Kidney epithelial cell (primary cell): ENCODE data around the gene OPRD1. TPM values are rescaled to one million over a fixed set of nuclear protein-coding genes. Genes with fewer than 3 reads are reported as not detected.

ENCODE experiments used
- DNase-seq: peaks from one replicate; pipeline ENCODE4 v3.0.0-alpha.2; 2010; ENCODE audit warnings: low read depth
- H3K27me3 ChIP-seq: 2 replicates; pipeline ENCODE4 v1.6.0; 2011; ENCODE audit warnings: low read length; ENCODE audit not compliant: control insufficient read depth, insufficient read depth
- H3K36me3 ChIP-seq: 2 replicates; pipeline ENCODE4 v1.5.1; 2011; ENCODE audit warnings: low read length; ENCODE audit not compliant: control insufficient read depth, insufficient read depth
- H3K4me3 ChIP-seq: 2 replicates; pipeline ENCODE4 v1.5.1; 2011; ENCODE audit warnings: low read depth, mild to moderate bottlenecking, control low read depth, low read length
- total RNA-seq: library from RNA; depleted of rRNA; stranded (reverse); fragments of >200 nt; gene quantifications from 2 replicates; pipeline ENCODE4 v1.2.3, GENCODE V29; 2015
- TF ChIP-seq, protein P1 (sequence below): IDR thresholded peaks from 2 replicates; pipeline ENCODE4 v1.5.1; 2011; ENCODE audit warnings: mild to moderate bottlenecking, moderate library complexity, low read length, control low read depth, inconsistent platforms; ENCODE audit not compliant: insufficient read depth, poor library complexity, severe bottlenecking

The OPRD1 gene
- total RNA-seq, 1 donor from 2014 or later: 0.21 TPM

- H3K36me3 ChIP-seq: no peaks in the 10 kb centered on the region
- DNase-seq: no peak
Measured at GRCh38 chr1:28896609-28896986, 84.6 kb downstream of the OPRD1 start.

DNA sequence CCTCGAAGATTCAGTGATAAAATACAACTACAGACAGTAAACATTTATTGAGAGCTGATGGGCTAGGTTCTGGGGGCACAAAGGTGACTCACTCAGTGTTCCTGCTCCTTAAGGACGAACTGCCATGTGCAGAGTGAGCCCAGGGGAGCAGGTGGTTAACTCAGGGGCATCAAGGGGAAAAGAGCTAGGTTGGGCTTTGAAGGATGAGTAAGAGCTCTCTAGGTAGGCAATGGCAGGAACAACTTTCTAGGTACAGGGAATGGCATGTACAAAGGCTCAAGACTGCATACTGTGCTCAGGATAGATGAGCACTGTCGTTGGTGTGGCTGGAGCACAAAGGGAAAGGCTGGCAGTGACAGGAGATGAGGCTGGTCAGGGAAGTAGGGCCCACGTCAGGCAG is 85.8 kb downstream of the OPRD1 start:
- no peak for DNase-seq
- Histone ChIP-seq H3K4me3 (no peak overlapping the region), H3K36me3 (no peaks in the 10 kb centered on the region), H3K27me3 (no peaks in the 10 kb centered on the region)
- TF ChIP-seq, protein P1, sequence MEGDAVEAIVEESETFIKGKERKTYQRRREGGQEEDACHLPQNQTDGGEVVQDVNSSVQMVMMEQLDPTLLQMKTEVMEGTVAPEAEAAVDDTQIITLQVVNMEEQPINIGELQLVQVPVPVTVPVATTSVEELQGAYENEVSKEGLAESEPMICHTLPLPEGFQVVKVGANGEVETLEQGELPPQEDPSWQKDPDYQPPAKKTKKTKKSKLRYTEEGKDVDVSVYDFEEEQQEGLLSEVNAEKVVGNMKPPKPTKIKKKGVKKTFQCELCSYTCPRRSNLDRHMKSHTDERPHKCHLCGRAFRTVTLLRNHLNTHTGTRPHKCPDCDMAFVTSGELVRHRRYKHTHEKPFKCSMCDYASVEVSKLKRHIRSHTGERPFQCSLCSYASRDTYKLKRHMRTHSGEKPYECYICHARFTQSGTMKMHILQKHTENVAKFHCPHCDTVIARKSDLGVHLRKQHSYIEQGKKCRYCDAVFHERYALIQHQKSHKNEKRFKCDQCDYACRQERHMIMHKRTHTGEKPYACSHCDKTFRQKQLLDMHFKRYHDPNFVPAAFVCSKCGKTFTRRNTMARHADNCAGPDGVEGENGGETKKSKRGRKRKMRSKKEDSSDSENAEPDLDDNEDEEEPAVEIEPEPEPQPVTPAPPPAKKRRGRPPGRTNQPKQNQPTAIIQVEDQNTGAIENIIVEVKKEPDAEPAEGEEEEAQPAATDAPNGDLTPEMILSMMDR: no peak

More at GRCh38 chr1:28896609-28896986, 84.6 kb downstream of the OPRD1 start:
- Histone ChIP-seq H3K27me3 (no peaks in the 10 kb centered on the region), H3K4me3 (no peak overlapping the region)
- TF ChIP-seq, protein P1: no peak

DNA sequence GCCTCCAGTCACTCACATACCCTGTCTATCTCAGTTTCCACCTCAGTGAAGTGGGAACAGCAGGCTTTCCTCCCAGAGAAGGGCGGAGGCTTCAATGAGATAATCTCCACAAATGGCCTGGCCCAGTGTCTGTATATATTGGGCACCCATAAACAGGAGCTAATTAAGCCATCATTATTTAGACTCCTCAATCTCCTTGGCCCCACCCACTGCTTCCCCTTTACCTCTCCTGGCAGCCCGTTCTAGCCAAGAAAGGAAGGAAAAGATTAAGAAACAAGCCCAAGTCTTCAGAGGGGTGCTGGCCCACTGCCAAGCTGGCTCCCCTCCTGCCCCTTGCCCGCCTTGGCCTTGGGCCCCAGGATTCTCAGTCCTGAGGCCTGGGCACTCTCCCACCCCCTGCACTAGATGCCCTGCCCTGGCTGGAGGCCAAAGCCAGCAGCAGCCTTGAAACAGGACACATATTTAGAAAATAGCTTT is 86.5 kb downstream of the OPRD1 start:
- TF ChIP-seq, protein P1: no peak
- Histone ChIP-seq H3K36me3 (no peaks in the 10 kb centered on the region), H3K27me3 (no peaks in the 10 kb centered on the region), H3K4me3 (no peak overlapping the region)
- DNase-seq: no peak

GRCh38 chr1:28899267-28899666 is 87.3 kb downstream of the OPRD1 start:
- no peak for DNase-seq
- Histone ChIP-seq H3K27me3 (no peaks in the 10 kb centered on the region), H3K4me3 (no peak overlapping the region), H3K36me3 (no peaks in the 10 kb centered on the region)
- TF ChIP-seq, protein P1: no peak

GRCh38 chr1:28900562-28900961 is 88.6 kb downstream of the OPRD1 start:
- no peak for DNase-seq
- H3K36me3 ChIP-seq: no peaks in the 10 kb centered on the region

GRCh38 chr1:28902738-28903137 is 90.8 kb downstream of the OPRD1 start:
- TF ChIP-seq, protein P1: no peak
- no peak for DNase-seq
- Histone ChIP-seq H3K36me3 (no peaks in the 10 kb centered on the region), H3K27me3 (no peaks in the 10 kb centered on the region), H3K4me3 (no peak overlapping the region)

More at GRCh38 chr1:28900562-28900961, 88.6 kb downstream of the OPRD1 start:
- Histone ChIP-seq H3K27me3 (no peaks in the 10 kb centered on the region), H3K4me3 (no peak overlapping the region)
- TF ChIP-seq, protein P1: no peak
